ENCODE data around the gene MAP4K4.

MAP4K4 gene

GRCh38 chr2:101740555-101740964 lies 43.1 kb downstream of the MAP4K4 start:
- TF ChIP-seq, protein P1, sequence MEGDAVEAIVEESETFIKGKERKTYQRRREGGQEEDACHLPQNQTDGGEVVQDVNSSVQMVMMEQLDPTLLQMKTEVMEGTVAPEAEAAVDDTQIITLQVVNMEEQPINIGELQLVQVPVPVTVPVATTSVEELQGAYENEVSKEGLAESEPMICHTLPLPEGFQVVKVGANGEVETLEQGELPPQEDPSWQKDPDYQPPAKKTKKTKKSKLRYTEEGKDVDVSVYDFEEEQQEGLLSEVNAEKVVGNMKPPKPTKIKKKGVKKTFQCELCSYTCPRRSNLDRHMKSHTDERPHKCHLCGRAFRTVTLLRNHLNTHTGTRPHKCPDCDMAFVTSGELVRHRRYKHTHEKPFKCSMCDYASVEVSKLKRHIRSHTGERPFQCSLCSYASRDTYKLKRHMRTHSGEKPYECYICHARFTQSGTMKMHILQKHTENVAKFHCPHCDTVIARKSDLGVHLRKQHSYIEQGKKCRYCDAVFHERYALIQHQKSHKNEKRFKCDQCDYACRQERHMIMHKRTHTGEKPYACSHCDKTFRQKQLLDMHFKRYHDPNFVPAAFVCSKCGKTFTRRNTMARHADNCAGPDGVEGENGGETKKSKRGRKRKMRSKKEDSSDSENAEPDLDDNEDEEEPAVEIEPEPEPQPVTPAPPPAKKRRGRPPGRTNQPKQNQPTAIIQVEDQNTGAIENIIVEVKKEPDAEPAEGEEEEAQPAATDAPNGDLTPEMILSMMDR (IDR thresholded peaks at IDR 0.05) = no peak
- no peaks in the 10 kb centered on the region for H3K9me3 ChIP-seq
- H3K36me3 ChIP-seq = peaks cover 7% of the 10 kb centered on the region
- H3K27ac ChIP-seq = peak overlapping the region; percentile 77
- H3K4me1 ChIP-seq (ENCODE audit: control insufficient read depth in 1 of 2, insufficient read depth in 1 of 2, low read depth in 1 of 2, low read length in 1 of 2) = peaks cover 75 to 82% of the 10 kb centered on the region in 2 experiments
- H3K4me3 ChIP-seq (ENCODE audit: low read depth in 1 of 2, low read length in 1 of 2) = peak overlapping the region; percentile 27 to 37
- no peaks in the 10 kb centered on the region for H3K27me3 ChIP-seq

DNA sequence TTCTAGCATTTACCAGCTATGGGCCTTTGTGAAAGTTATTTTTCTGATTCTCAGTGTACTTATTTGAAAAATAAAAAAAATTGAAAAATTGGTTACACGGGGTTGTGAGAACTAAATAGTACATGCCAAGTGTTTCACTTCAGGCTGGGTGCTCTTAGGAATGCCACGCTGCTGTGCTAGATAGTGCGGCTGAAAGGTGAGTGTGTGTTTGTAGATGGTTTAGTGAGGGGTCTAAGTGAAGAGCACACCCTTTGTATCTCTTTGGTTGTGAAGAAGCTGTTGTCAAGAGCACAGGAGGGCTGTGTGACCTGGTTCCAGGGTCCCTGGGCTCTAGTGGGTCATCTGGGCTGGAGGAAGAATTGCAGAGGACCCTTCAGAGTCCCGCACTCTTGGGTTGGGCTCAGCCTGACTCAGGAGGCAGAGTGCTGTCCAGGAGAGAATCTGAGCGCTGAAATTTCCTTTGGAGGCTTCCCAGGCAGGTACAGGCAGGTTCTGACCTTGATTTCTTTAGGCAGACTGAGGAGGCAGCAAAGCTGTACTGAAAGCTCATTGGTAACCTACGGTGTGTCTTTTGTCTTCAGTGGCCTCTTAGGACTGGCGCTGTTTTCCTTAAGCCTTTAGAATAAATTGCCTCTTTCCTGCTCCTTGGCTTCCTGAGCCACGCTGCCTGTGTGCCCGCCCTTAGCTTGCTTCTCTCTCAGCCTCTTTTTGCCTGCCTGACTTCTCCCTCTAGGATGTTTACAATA lies 44.4 kb downstream of the MAP4K4 start:
- H3K4me1 ChIP-seq (ENCODE audit: control insufficient read depth in 1 of 2, insufficient read depth in 1 of 2, low read depth in 1 of 2, low read length in 1 of 2) = peaks cover 61 to 75% of the 10 kb centered on the region in 2 experiments
- H3K4me3 ChIP-seq (ENCODE audit: low read depth in 1 of 2, low read length in 1 of 2) = peak overlapping the region in 1 of 2 experiments; percentile 7
- TF ChIP-seq, protein P1 (IDR thresholded peaks at IDR 0.05) = no peak

GRCh38 chr2:101742547-101742946 lies 45.0 kb downstream of the MAP4K4 start:
- Histone ChIP-seq H3K9me3 (no peaks in the 10 kb centered on the region), H3K27me3 (no peaks in the 10 kb centered on the region), H3K27ac (peak overlapping the region; percentile 63), H3K4me1 (ENCODE audit: control insufficient read depth in 1 of 2, insufficient read depth in 1 of 2, low read depth in 1 of 2, low read length in 1 of 2) (peaks cover 57 to 75% of the 10 kb centered on the region in 2 experiments), H3K4me3 (ENCODE audit: low read depth in 1 of 2, low read length in 1 of 2) (no peak overlapping the region), H3K36me3 (peaks cover 7% of the 10 kb centered on the region)
- TF ChIP-seq, protein P1 (IDR thresholded peaks at IDR 0.05) = no peak

More for the DNA sequence above, 44.4 kb downstream of the MAP4K4 start:
- Histone ChIP-seq H3K27ac (peak overlapping the region; percentile 63), H3K27me3 (no peaks in the 10 kb centered on the region), H3K9me3 (no peaks in the 10 kb centered on the region), H3K36me3 (peaks cover 7% of the 10 kb centered on the region)

DNA sequence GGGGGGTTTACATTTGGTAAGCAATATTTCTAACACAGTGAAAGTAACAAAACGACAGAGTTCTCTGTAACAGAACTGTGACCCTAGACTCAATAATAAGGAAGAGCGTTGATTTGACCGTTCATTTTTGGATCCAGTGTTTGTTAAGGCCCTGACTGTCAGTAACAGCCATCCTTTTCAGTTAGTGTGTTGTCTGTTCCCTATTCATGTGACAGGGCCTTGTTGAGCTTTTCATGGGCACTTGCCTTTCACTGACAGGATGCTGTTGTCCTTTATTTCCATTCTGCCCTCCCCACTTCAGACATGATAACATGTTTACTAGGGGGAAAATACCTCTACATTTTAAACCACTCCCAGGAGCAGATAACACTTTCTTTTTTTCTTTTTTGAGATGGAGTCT lies 45.8 kb downstream of the MAP4K4 start:
- Histone ChIP-seq H3K27ac (peak overlapping the region; percentile 63), H3K27me3 (no peaks in the 10 kb centered on the region), H3K4me1 (ENCODE audit: control insufficient read depth in 1 of 2, insufficient read depth in 1 of 2, low read depth in 1 of 2, low read length in 1 of 2) (peaks cover 57 to 75% of the 10 kb centered on the region in 2 experiments), H3K4me3 (ENCODE audit: low read depth in 1 of 2, low read length in 1 of 2) (no peak overlapping the region), H3K36me3 (peaks cover 7% of the 10 kb centered on the region), H3K9me3 (no peaks in the 10 kb centered on the region)
- TF ChIP-seq, protein P1 (IDR thresholded peaks at IDR 0.05) = no peak

- Histone ChIP-seq H3K27me3 (no peaks in the 10 kb centered on the region), H3K4me1 (ENCODE audit: control insufficient read depth in 1 of 2, insufficient read depth in 1 of 2, low read depth in 1 of 2, low read length in 1 of 2) (peaks cover 44 to 64% of the 10 kb centered on the region in 2 experiments), H3K27ac (peak overlapping the region; percentile 63), H3K36me3 (peaks cover 7% of the 10 kb centered on the region), H3K4me3 (ENCODE audit: low read depth in 1 of 2, low read length in 1 of 2) (no peak overlapping the region), H3K9me3 (no peaks in the 10 kb centered on the region)
- TF ChIP-seq, protein P1 (IDR thresholded peaks at IDR 0.05) = no peak
Measured at GRCh38 chr2:101744832-101745231, 47.3 kb downstream of the MAP4K4 start.

All from neutrophil (primary cell).